Hepatocyte (in vitro differentiated cells): ENCODE data around the gene RRN3. TPM values are rescaled to one million over a fixed set of nuclear protein-coding genes. Genes with fewer than 3 reads are reported as not detected.
"Not testable (repeated sequence)": the region's sequence is repeated elsewhere in the genome, so short reads cannot be mapped to it uniquely, and the experiment has no call there.

Experiments used
- DNase-seq: peaks from one replicate; pipeline ENCODE4 v3.0.0-alpha.2; 2016; ENCODE audit warnings: low spot score
- H2AFZ ChIP-seq: fragments of 200-600 bp; sonication (generic); 2 replicates; pipeline ENCODE4 v1.6.0; 2016; ENCODE audit warnings: antibody characterized with exemption, mild to moderate bottlenecking
- H3K27ac ChIP-seq: fragments of 200-600 bp; sonication (generic); 2 replicates; pipeline ENCODE4 v1.5.1; 2016; ENCODE audit warnings: mild to moderate bottlenecking
- H3K27me3 ChIP-seq: fragments of 200-600 bp; sonication (generic); 2 replicates; pipeline ENCODE4 v1.6.1; 2016
- H3K36me3 ChIP-seq: fragments of 200-600 bp; sonication (generic); replicated peaks from 2 replicates; pipeline ENCODE4 v1.5.1; 2016; ENCODE audit warnings: low read depth; ENCODE audit not compliant: insufficient read depth
- H3K4me1 ChIP-seq: fragments of 200-600 bp; sonication (generic); 2 replicates; pipeline ENCODE4 v1.5.1; 2016; ENCODE audit warnings: mild to moderate bottlenecking, moderate library complexity; ENCODE audit not compliant: insufficient read depth
- H3K4me2 ChIP-seq: fragments of 200-600 bp; sonication (generic); 2 replicates; pipeline ENCODE4 v1.6.0; 2016
- H3K4me3 ChIP-seq: fragments of 200-600 bp; sonication (generic); 2 replicates; pipeline ENCODE4 v1.5.1; 2016; ENCODE audit warnings: mild to moderate bottlenecking
- H3K79me2 ChIP-seq: fragments of 200-600 bp; sonication (generic); 2 replicates; pipeline ENCODE4 v1.6.0; 2017; ENCODE audit warnings: mild to moderate bottlenecking
- H3K9me2 ChIP-seq: fragments of 200-600 bp; sonication (generic); replicated peaks from 2 replicates; pipeline ENCODE4 v1.6.0; 2017; ENCODE audit warnings: mild to moderate bottlenecking; ENCODE audit not compliant: insufficient read depth
- H3K9me3 ChIP-seq: fragments of 200-600 bp; sonication (generic); 2 replicates; pipeline ENCODE4 v1.5.1; 2016; ENCODE audit warnings: low read depth, mild to moderate bottlenecking
- H4K20me1 ChIP-seq: fragments of 200-600 bp; sonication (generic); 2 replicates; pipeline ENCODE4 v1.6.0; 2016; ENCODE audit warnings: mild to moderate bottlenecking; ENCODE audit not compliant: insufficient read depth, poor library complexity, severe bottlenecking
- EZH2 ChIP-seq: fragments of 200-600 bp; sonication (generic); IDR thresholded peaks from 2 replicates; pipeline ENCODE4 v1.6.1; 2016; ENCODE audit warnings: antibody characterized with exemption, mild to moderate bottlenecking, borderline replicate concordance
- EZH2phosphoT487 ChIP-seq: fragments of 200-600 bp; sonication (generic); IDR thresholded peaks from one replicate; pipeline ENCODE4 v1.6.1; 2018; ENCODE audit warnings: antibody characterized with exemption, mild to moderate bottlenecking, low read depth, moderate library complexity; ENCODE audit not compliant: unreplicated experiment, severe bottlenecking
- WGBS: methylation state at CpG from one replicate; pipeline ENCODE4 v1.1.6; 2016; ENCODE audit warnings: low lambda C conversion rate; ENCODE audit errors: missing lambda C conversion rate; 5-methylcytosine and 5-hydroxymethylcytosine counted together
- polyA plus RNA-seq: library from polyadenylated mRNA; unstranded; fragments of >200 nt; fragmentation: Nextera tagmentation; extraction: Ambion mirVana; gene quantifications from 2 replicates; pipeline ENCODE4 v1.2.1, GENCODE V29; 2016
- total RNA-seq: library from RNA; depleted of rRNA; stranded (reverse); fragments of >200 nt; gene quantifications from 2 replicates; pipeline ENCODE4 v1.2.3, GENCODE V29; 2014
- TF ChIP-seq, protein P1 (sequence below): fragments of 200-600 bp; sonication (generic); IDR thresholded peaks from 2 replicates; pipeline ENCODE4 v1.5.1; 2016; ENCODE audit warnings: antibody characterized with exemption, mild to moderate bottlenecking; ENCODE audit not compliant: poor library complexity

Gene RRN3
- total RNA-seq (36.7 and 40.9 TPM in 2 replicates), polyA plus RNA-seq (16.5 and 19.1 TPM in 2 replicates)

GRCh38 chr16:15093955-15094827, at the start of gene RRN3:
TSS of gene RRN3 (minus strand) at chr16:15094272. CDS start at chr16:15094233, 39 bp downstream.
- not testable (repeated sequence) for H3K9me3 ChIP-seq, H3K9me2 ChIP-seq, H3K27me3 ChIP-seq, H3K4me1 ChIP-seq, H3K36me3 ChIP-seq, H4K20me1 ChIP-seq
- H2AFZ ChIP-seq, result peak within 1 kb of the TSS; percentile 61
- 6% methylated on average over 56 of the region's 56 CpGs for WGBS
- peak within 1 kb of the TSS; percentile 42 for H3K4me3 ChIP-seq
- H3K4me2 ChIP-seq, result peak within 1 kb of the TSS; percentile 83
- peak; percentile 96 for DNase-seq
- H3K79me2 ChIP-seq, result peaks cover 20% of the 10 kb centered on the region
- H3K27ac ChIP-seq, result peak within 1 kb of the TSS; percentile 93

GRCh38 chr16:15143601-15144091, 49.6 kb upstream of the RRN3 start:
- H3K27ac ChIP-seq, result peak overlapping the region; percentile 42
- WGBS, result 73% methylated on average over 8 of the region's 26 CpGs
- H3K4me2 ChIP-seq, result peak overlapping the region; percentile 67
- H3K79me2 ChIP-seq, result peaks cover 38% of the 10 kb centered on the region
- H3K9me3 ChIP-seq, DNase-seq, H3K36me3 ChIP-seq, H2AFZ ChIP-seq, H3K27me3 ChIP-seq, H3K4me3 ChIP-seq, H3K9me2 ChIP-seq: not testable (repeated sequence)
- peaks cover 41% of the 10 kb centered on the region for H4K20me1 ChIP-seq
- H3K4me1 ChIP-seq, result peaks cover 17% of the 10 kb centered on the region

GRCh38 chr16:15142891-15143600, 49.0 kb upstream of the RRN3 start:
- DNase-seq, H3K36me3 ChIP-seq, H2AFZ ChIP-seq, H3K9me3 ChIP-seq, H3K27me3 ChIP-seq, H3K4me2 ChIP-seq, H3K4me3 ChIP-seq, H3K9me2 ChIP-seq, H3K27ac ChIP-seq: not testable (repeated sequence)
- 78% methylated on average over 17 of the region's 26 CpGs for WGBS
- Histone ChIP-seq H3K4me1 (peaks cover 17% of the 10 kb centered on the region), H4K20me1 (peaks cover 41% of the 10 kb centered on the region), H3K79me2 (peaks cover 38% of the 10 kb centered on the region)

DNA sequence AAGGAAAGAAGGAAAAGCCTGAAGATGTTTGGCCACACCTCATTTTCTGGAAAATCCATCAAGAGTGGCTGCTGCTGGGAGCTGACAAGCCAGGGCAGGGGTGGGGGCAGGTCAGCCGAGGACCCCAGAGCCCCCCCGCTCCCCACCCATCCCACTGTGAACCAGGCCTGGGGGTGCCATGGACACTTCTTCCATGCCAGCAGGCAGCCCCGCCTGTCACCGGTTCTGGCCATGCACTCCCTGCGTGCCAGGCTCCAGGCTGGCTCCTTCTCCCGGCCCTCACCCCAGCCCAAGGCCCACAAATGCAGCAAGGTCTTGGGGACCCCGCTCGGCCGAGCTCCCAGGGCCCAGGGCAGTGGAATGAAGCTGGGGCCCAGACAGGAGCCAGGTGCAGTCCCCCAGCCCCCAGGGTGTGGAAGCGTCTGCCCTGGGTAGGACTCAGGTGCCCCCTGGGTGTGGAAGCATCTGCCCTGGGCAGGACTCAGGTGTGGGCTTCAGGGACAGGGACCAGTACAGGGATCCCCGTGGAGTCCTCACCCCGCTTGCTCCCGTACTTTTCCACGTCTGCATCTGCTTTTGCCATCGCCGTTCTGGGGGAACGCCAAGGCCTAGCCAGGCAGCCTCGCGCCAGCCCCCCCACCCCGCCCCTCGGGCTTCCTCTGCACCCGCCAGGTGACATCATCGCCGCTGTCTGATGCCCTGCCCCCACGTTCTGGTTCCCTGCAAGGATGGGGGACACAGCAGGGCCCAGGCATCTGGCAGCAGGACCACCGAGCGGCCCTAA, 48.2 kb upstream of the RRN3 start:
- not testable (repeated sequence) for H2AFZ ChIP-seq, H3K27ac ChIP-seq, H3K4me3 ChIP-seq, H3K9me3 ChIP-seq, H3K36me3 ChIP-seq, DNase-seq, H3K27me3 ChIP-seq, H3K9me2 ChIP-seq, H3K4me2 ChIP-seq
- H3K4me1 ChIP-seq, result peaks cover 16% of the 10 kb centered on the region
- H3K79me2 ChIP-seq, result peaks cover 33% of the 10 kb centered on the region
- WGBS, result 93% methylated on average over 8 of the region's 27 CpGs
- H4K20me1 ChIP-seq, result peaks cover 36% of the 10 kb centered on the region

- peaks cover 34% of the 10 kb centered on the region for H4K20me1 ChIP-seq
- H3K36me3 ChIP-seq, result no peaks in the 10 kb centered on the region
- peaks cover 31% of the 10 kb centered on the region for H3K79me2 ChIP-seq
- peaks cover 14% of the 10 kb centered on the region for H3K4me1 ChIP-seq
- H3K9me3 ChIP-seq, result no peaks in the 10 kb centered on the region
- H2AFZ ChIP-seq, result no peak overlapping the region
- H3K4me2 ChIP-seq, result no peak overlapping the region
- DNase-seq, result no peak
- WGBS, result 95% methylated on average over 9 of the region's 15 CpGs
- no peak overlapping the region for H3K27ac ChIP-seq
- H3K27me3 ChIP-seq, result no peaks in the 10 kb centered on the region
- TF ChIP-seq EZH2, result no peak
- TF ChIP-seq, protein P1, sequence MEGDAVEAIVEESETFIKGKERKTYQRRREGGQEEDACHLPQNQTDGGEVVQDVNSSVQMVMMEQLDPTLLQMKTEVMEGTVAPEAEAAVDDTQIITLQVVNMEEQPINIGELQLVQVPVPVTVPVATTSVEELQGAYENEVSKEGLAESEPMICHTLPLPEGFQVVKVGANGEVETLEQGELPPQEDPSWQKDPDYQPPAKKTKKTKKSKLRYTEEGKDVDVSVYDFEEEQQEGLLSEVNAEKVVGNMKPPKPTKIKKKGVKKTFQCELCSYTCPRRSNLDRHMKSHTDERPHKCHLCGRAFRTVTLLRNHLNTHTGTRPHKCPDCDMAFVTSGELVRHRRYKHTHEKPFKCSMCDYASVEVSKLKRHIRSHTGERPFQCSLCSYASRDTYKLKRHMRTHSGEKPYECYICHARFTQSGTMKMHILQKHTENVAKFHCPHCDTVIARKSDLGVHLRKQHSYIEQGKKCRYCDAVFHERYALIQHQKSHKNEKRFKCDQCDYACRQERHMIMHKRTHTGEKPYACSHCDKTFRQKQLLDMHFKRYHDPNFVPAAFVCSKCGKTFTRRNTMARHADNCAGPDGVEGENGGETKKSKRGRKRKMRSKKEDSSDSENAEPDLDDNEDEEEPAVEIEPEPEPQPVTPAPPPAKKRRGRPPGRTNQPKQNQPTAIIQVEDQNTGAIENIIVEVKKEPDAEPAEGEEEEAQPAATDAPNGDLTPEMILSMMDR, result no peak
- no peak for TF ChIP-seq EZH2phosphoT487
- H3K9me2 ChIP-seq, result no peaks in the 10 kb centered on the region
- H3K4me3 ChIP-seq, result no peak overlapping the region
Observed at GRCh38 chr16:15141586-15141985, 47.5 kb upstream of the RRN3 start.

DNA sequence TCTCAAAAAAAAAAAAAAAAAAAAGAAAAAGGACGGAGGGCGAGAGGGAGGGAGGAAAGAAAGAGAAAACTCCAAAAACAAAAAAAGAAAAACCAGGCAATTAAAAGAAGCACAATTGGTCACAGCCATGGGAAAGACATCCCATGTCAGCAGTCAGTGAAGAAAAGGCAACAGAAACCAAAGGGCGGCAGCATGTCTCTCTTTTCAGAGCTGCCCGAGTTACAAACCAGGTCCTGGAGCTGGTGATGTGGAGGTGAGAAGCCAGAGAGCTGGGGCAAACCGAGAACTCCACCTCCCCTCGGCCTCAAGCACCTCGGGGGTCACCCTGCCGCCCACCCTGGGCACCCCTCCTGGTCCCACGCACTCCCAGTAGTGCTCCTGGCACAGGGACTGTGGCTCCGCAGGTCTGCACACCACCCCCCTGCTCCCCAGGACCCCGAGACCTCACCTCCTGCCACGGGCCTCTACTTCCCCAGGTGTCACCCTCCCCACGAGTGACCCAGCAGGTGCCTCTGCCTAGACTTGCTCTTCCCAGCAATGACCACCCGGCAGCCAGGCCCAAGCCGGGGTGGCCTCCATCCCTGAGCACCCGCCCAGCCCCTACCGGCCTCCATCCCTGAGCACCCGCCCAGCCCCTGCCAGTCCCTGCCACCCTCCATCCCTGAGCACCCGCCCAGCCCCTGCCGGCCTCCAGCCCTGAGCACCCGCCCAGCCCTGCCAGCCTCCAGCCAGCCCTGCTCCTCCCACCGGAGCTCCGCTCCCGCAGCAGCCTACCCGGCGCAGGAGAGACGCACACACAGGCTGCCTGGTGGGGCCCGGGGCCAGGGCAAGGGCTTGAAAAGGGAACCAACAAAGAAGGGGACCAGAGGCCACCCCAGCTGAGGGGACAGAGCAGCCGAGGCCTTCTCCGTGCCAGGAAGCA, 46.6 kb upstream of the RRN3 start:
- not testable (repeated sequence) for DNase-seq, H3K27me3 ChIP-seq, H2AFZ ChIP-seq, H3K36me3 ChIP-seq, H3K4me3 ChIP-seq, H3K9me3 ChIP-seq, H3K27ac ChIP-seq, H3K9me2 ChIP-seq, H3K4me2 ChIP-seq
- H4K20me1 ChIP-seq, result peaks cover 26% of the 10 kb centered on the region
- peaks cover 14% of the 10 kb centered on the region for H3K4me1 ChIP-seq
- 92% methylated on average over 19 of the region's 30 CpGs for WGBS
- H3K79me2 ChIP-seq, result peaks cover 25% of the 10 kb centered on the region
